Iris pigment epithelial cell (primary cell): Measurements from ENCODE around the gene SETD3.

Experiments used
- DNase-seq: peaks from one replicate; pipeline ENCODE4 v3.0.0-alpha.2; 2011; ENCODE audit warnings: low read depth

The SETD3 gene

DNA sequence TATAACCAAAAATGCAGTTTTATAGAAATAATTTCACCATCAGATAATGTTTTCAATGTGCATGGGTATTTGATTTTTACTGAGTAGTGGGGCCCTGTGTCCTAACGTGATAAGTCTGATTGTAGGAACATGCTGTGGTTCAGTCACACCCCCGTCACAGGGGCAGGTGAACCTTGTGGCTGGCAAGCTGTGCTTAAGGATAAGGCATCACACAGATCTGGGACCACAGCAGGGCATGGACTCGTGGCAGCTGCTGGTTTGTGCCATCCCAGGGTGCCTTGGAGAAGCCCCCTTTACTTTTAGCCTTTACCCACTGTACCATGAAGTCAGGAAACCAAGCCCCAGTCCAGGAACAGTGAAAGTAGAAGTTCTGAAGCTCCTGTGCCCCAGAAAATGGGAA, 17.2 kb upstream of the SETD3 start:
- no peak for DNase-seq

DNA sequence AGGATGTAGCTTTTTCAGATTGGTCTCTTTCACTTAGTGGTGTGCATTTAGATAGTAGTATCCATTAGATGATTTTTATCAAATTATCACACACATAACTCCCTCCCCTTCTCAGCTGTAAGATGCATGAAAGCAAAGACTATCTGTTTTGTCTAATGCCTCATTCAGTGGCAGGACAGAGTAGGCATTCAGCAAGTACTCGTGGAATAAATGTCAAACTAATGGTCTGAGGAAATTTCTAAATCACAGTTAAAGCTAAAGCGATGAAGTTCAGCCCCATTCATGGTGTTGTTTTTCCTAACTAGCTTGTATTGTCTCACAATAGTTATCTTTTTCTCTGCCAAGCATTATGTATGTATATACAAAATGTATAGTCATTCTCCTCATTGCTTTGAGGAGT, 16.7 kb upstream of the SETD3 start:
- DNase-seq = no peak

DNA sequence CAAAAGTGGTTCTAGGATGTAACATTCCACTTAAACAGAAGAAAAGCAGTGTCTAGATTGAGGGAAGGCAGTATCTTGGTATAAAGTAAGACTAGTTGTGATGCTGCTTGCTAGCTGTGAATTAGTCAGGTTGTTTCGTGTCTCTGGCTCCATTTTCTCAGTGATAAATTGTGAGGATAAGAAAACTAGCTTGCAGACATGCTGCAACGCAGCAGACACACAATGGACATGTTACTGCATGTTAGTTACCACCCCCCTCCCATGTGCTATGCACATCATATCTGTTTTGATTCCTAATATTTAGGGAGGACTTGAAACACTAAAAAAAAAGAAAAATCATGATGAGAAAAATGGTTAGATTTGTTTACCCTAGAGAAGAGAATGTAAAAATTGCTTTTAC, 3.4 kb upstream of the SETD3 start:
- no peak for DNase-seq

DNA sequence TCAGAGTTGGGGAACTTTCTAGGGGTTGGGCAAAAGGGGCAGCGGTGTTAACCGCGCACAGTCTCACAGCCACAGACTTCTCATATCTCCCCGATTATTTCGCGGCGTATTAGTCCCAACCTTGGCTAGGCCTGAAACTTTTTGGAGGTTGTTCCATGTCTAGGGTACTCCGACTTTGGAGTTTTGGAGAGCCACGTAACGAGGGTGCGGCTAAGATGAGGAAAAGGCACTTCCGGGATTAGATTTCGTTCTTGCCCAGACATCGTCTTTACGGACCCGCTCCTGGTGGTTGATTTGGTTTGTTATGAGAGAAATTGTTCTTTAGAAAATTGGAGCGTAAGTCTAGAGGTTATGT, 1.1 kb upstream of the SETD3 start:
- DNase-seq = peak; percentile 51

DNA sequence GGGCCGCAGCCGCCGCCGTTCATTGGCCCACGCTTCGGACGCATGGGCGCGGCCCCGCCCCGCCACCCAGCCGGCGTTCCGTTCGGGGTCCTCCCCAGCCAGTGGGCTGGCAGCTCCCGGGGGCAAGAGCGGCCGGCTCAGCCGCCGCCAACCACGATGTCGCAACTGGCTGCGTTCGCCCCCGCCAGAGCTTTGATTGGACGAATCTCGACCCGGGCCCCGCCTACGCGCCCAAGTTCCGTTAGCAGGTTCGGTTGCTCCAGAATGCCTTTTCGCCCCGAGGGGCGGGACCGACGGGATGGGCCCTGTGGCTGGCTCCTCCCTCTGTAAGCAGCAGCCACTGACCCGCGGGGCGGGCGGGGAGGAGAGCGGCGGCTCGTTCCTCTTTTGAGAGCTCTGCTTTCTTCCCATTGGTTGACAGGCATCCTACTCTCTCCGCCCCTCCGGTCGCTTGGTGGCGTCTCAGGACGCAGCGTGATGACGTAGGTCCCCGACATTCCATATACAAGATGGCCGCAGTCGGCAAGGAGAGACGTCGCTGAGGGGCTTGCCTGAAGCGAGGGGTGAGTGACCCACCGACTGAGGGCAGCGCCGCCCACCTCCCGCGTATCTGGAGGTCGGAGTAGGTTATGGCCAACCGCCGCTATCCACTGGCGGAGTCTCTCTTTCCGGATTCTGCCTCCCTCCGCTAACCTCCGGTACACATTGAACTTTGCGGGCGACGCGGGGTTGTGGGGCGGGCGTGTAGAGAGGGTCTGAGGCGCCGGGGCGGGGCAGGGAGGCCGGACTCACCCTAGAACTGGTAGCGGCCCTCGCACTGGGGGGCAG, 472 bp upstream of the SETD3 start, which contains the start of gene CCNK:
CCNK (plus strand) TSS at position 493 of the 828 bp plus-strand sequence. CDS start 11,269 bp downstream, outside the sequence.
- DNase-seq = peak; percentile 100

DNA sequence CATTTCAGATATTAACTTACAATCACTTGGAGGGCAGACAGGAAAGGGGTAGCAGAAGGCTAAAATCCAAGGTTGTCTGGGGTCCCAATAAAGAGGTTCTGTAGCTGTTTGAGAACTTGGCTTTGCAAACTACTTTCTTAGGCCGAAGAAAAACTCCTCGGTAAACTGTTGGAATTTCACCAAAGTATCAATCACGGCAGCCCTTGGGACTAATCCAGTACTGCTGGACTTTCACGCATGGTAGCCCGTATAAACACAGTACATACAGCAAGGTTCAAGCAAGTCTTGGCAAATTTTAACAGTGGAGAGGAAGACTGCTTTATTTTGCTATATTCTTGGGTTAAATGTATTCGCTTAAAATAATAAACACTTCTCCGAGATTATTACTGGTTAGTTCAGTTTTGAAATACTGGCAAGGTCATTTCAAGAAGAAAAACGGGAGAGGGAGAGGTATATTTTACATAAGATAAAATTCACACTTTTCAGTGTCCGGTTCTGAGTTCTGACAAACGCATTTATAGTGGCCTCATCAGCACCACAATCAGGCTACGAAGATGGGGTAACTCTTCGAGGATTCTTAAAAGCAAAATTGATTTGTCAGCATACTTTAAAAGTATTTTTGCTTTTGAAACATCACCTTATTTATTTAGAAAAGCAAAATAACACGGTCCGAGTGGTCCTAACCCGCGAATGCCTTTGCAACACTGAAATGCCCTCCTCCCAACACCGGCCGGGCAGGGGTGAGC, 1.3 kb downstream of the SETD3 start:
- DNase-seq = peak; percentile 29

DNA sequence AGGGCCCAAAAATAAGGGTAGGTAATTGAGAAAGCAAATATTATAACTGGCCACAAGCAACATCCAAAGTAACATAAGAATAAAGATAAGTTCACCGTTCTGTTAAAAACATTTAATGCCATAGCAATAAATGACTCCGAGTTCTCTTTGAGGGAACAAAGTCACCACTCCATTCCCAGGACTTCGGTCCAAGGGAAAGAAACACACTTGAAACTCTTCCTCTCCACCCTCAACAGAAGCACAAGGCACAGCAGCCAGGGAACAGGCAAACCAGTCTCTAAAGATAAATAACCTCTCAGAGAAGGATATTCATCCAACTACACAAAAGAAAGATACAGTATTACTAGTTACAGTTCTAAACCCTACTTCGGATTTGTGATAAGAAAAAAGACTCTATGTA, 2.5 kb downstream of the SETD3 start:
- DNase-seq = no peak

DNA sequence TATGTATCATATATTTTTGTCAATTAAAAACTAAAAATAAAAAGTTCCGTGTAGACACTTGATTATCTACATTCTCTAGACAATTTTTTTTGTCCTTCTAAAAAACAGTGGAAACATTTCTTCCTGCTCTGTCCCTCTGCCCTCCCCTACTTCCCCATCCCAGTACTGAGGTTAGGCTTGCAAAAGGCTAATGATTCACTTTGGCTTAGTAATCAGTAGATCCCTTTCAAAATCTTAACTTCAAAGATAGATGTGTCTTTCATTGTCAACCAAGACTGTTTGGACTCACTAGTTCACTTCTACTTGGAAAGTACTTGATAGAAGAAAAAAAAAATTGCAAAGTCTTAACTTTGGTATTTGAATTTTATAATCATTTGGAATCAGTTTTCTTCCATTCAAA, 3.8 kb downstream of the SETD3 start:
- DNase-seq = peak; percentile 43

DNA sequence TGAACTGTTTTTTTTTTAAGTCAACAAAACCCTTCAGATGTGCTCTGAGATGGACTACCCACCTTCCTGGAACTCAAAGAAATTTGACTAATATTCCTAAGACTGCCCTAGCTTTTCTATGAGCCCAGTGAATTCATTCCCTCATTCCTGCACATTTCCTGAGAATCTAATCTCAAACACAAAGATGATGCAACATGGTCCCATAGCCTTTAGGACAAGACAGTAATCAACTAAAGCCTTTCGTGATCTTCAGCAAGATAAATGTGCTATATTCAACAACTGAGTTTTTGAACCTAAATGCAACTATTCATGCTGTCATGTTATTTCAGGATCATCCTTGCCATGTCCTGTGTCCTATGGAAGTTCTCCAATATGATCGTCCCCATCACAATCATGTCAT, 5.0 kb downstream of the SETD3 start:
- DNase-seq = no peak

DNA sequence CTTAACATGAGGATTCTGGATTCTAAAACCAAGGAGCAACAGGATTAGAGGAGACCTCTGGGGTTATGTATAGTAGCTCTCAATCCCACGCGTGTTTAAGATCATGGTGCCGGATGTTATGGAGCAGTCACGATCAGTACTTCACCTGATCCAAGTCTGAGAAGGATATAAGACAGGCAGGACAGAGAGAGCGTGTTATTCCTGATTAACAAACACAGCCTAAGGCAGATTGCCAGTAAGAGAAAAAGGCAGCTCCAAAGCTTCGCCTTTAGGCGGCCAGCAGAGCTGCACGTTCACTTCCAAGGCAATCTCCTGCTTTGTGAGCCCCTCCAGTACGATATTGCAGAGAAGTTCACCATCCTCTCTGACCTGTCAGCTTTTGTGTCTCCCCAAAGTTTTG, 5.5 kb downstream of the SETD3 start:
- peak; percentile 16 for DNase-seq

DNA sequence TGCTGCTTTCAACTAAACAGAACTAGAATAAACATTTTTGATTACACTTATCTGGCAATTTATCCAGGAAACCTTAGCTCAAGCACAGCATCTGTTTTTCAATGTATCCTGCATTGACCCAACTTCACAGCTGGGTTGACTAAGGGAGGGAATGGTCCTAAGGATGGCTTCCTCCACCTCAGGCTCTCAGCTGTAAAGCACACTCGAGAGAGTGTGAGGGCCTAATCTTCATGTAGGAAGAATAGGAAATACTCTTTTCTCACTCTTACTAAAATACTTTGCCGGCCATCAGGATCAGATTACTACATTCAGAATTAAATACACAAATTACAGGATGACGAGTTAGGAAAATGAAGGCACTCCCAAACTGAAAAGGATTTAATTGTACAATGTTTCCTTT, 7.2 kb downstream of the SETD3 start:
- no peak for DNase-seq

DNA sequence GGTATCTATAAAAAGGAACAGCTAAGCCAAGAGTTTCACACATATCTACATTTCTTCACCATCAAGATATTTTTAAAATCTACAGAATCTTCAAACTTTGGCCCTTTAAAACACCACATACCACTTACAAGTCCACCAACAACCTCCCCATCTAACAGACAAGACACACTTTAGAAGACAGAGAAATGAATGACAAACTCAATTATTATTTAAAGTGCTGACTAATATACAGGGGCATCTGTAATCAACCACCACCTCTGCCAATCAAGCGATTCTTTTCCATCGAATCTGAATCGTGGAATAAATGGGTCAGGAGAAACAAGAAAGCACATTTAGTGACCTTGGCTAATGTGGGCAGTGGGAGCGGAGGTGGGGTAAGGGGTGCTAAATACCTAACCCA, 7.7 kb downstream of the SETD3 start:
- DNase-seq = peak; percentile 17

DNA sequence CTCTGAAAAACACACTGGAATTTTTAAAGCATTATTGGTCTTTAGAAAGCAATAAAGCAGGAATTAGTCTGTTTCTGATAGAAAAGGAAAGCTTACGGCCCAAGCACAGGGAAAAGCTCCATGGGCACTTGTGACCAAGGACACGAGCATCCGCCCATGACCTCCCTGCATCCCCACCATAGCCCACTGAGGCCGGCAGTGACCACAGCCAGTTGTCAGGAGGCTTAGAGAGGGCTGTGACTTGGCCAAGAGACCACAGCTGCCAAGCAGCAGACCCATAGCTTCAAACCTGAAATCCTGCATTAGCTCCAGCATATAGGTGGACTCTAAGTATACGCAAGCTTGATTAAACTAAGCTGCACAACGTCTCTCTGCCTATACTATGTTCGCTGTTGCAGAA, 8.9 kb downstream of the SETD3 start:
- DNase-seq = no peak

DNA sequence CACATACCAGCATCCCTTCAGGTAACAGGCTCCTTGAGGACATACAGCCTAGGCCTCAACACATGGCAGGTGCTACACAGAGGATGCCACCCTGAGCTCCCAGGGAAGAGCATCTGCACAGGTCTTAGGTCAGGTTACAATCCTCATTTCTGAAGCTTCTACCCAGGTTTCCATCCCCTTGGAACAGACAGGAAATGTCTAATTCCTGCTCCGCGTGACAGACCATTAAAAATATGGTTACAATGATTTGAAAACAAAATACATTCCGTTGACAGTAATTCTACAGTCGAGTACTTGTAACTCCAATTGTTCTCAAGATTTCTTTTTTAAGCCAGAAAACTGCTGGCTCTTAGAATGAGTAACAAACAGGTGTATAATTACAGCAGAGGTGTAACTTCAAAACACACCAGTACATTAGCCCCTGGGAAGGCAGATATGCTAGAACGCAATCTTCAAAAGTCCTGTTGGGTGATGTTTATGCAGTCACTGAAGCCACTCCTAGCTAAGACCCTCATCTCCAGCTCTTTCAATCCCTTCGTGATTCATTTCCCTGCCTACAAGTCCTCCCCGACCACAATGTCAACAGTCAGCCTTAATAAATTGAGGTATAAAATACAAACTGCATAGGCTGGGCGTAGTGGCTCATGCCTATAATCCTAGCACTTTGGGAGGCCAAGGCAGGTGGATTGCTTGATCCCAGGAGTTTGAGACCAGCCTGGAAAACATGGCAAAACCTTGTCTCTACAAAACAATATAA, 11.6 kb downstream of the SETD3 start:
- DNase-seq = peak; percentile 49

DNA sequence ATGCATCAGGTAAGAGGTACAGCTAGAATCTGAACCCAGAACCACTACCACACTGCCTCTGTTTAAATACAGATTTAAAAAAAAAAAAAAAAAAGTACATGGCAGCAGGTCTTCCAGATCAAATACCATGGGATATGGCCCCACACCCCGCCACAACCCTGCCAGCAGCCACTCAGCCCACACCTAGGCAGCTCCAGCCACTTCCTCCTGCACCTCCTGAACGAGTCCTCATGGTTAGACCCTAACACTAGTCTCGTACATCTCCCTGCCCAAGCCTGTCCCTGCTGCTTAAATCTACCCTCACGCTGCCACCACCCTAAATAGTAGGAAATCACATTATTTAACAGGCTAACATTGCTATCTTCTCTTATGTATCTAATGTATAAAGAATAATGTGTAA, 12.6 kb downstream of the SETD3 start:
- no peak for DNase-seq

DNA sequence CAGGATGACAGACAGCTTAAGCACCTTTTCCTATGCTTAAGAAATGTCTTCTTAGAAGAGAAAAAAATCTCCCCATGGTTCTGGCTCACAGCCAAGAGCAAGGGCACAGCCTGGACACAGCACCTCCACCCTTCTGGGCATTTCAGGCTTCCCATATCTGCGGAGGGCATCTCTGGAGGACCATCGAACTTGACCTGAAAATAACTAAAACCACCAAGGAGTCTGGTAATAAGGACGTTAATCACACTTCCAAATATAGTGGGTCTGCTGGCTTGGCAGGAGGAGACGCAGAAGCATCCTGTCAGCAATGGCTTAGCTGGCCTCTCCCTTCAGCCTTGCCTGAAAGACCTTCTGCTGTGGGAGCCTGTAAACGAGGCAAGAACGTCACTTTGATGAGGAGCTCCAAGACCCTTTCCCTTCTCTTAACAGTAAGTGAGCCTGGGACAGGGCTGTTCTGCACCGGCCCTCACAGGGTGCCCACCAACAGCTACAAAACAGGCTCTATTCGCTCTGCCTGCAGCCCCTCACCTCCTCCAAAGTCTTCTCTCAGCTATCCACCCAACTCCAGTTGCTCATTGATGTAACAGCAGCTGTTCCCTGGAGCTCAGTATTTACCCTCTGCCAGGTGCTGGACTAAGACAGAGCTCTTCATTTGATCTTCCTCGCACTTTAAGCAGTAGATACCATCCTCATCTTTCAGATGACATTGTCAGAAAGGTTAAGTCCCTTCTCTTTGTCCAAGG, 13.2 kb downstream of the SETD3 start:
- no peak for DNase-seq

DNA sequence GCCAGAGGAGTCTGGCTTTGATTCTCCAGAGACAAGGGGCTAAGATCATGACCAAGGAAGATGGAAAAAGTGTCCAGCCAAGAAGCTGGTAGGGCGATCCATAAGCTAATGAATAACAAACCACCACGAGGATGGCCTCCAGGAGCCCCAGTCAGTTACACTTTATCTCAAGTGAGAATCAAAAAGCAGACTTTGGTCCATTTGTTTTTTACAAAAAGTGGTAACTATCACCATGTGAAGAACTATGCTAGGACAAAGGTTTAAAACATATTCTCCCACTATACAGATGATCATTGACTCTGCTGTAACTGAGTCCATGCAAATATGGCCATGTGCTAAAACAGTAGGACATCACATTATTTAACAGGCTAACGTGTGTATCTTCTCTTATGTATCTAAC, 13.9 kb downstream of the SETD3 start:
- DNase-seq = no peak

DNA sequence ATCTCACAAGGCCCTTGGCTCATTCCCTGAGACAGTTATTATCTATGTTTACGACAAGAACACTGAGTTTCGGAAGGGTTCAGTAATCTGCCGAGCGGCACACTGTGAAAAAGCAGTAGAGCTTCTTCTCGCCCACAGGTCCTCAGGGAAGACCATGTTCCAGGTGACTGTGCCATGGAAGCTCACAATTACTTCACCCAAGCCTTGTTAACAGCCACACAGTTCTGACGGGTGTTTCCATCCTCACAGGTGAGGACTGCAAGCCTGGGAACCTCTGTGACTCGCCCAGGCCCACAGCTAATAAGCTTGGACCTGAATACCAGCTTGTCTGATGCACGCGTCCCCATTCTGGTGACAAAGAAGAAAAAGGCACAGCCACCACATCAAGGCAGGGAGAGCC, 15.4 kb downstream of the SETD3 start:
- no peak for DNase-seq

DNA sequence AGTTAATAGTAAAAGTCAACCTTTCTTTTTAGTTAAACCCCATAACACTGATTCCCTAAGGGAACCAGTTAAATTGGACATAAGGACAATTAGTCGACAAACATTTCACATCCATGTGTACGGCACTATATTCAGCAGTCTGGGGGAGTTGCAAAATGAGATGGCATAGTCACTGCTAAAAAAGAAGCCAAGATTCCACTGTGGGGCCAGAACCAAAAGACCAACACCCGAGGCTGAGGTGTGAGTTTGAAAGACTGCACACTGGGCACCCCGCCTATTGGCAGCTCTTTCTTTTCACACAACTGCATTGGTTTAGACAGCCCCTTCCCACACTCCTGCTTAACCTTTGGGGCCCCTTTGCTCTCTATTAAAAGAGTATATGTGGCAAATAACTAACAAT, 16.7 kb downstream of the SETD3 start:
- no peak for DNase-seq

DNA sequence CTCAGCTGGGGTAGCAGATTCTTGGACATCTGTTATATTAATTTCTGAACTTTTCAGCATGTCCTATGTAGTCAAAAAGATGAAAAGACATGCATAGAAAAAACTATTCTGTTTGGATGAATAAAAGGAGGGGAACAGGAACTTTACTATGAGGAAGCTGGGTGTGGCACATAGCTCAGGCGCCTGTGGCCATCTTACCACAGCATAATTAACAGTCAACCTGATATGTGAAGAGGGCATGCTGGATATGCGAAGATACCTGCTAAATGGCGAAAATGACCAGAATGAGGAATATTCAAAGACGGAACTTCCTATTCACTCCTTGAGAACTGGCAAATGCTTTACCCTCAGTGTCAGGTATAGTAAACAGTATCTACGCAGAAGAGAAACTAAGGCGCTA, 18.4 kb downstream of the SETD3 start:
- DNase-seq = no peak

DNA sequence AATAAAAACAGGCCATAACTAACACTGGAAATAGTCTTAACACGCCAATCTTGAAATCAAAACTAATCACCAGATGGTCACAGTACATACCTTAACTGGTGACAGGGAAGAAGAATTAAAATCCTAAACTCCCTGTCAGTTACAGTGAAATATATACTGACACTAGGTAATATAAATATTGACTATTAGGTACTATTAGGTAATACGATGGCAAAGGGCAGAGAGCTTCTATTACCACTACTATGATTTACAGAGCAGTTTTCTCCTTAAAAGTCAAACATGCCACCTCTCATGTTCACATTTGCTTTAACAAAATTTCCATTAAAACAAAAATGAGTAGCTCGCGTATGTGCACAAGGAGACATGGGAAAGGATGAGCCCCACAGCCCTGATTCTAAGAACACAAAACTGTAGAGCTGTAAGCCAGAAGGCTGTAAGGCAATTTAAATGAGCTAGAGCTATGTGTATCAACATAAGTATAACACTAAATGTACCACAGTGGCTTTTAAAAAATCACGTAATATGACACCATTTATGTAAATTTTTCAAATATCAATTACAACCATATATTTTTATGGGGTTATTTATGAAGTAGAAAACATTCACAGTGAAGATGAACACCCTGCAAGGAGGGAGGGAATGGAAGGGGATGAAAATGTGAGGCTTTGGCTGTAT, 19.1 kb downstream of the SETD3 start:
- no peak for DNase-seq

DNA sequence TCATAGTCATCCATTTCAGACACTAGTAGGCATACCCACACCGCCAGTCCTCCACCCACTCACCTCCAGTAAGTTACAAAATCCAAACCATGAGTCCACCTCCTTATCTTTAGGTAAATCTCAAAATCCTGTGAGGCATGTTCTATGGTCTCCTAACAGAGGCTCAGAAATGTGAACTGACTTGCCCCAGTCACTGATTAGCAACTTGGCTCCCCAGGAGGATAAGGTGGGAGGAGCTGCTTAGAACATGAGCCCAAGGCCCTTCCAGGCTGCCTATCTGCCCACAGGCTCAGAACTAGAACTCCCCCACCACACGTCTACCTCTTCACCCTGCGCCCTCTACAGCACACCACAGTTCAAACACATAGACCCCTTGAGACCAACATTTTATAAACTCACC, 19.9 kb downstream of the SETD3 start:
- DNase-seq = peak; percentile 25
